Activated CD4-positive, CD25-positive, alpha-beta regulatory T cell treated with anti-CD3 and anti-CD28 coated beads, Interleukin-2, amount 50 U/mL, for 24 hours (primary cell): ENCODE results near the gene MIDN.

Experiments
- ATAC-seq, 2 donors: fragments of 150-1000 bp; cut with Tn5 transposase; one replicate each; pipeline ENCODE4 v1.10.0; 2021; ENCODE audit warnings: mild to moderate bottlenecking in 1 of 2, moderate library complexity in 1 of 2

The MIDN gene

DNA sequence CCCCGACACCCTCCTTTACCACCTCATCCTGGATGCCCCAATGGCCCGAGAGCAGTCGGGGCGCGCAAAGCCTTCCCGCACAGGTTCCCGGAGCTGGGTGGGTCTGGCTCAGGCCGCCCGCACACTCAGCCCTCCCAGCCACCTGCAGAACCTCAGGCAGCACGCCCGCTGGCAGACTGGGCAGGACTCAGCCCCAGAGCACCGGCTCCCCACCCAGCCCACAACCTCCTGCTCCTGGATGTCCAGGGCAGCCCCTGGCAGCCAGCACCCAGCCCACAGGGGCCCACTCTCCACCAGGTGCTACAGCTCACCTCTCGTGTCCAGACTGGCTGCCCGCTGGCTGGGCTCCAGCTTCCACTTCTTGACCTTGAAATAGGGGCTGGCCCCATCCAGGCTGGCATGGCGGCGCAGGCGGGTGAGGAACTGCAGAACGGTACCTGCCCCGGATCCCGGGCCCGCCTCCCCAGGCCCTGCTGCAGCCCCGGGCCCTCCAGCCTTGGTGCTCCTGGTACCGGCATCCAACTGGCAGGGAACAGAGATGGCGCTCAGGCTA, 15.2 kb upstream of the MIDN start:
- no peak for ATAC-seq

DNA sequence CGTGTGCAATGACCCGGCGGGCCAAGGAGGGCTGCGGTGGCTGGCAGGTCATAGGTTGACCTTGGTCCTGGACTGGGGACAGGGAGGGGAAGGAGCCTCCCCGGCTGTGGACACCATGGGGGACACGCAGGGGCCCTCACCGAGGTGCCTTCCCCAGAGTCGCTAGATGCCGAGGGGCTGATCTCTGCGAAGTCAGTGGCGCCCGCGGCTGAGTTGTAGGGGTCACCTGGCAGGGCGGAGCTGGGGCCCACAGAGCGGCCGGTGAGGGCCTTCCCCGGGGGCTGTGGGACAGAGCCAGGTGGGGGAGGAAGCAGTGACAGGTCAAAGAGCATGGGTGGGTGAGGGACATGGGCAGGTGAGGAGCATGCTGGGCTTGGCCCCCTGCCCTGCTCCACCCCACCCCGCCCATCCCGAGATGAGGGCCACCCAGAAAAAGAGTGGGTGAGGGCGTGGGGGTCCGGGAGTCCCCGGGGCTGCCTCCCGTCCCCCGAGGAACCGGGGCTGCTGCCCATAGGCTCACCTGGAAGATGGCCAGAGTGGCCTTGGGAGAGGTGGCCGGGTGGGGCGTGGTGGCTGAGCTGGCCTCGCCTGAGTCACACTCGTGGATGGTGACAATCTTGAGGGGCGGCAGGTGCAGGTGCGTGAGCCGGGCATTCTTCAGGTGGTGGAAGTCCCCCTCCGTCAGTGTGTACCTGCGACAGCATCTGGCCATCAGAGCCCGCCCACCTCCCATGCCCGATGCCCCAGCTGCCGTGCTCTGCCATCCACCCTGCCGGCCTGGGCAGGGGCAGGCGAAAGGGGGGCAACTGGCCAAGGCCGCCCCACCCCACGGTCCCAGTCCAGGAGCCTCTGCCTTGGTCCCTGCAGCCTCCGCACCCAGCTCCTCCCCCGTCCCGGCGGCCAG, 14.1 kb upstream of the MIDN start:
- no peak for ATAC-seq

DNA sequence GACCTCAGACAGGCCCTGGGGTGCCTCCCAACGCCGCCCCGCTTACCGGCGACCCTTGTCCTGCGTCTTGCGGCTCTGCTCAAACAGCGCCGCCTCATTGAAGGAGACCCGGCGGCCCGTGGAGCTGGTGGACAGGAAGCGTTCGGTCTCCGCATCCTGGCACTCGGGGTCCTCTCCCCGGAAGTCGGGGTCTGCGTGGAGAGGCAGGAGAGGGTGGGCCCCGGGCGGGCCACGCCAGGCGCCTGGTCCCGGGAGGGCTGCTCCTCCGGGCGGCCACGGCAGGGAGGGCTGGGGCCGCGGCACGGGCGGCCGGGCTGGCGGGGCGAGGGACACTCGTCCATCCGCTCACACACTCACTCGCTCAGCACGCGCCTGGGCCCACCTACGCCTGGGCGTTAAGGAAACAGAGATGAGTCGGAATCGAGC, 13.4 kb upstream of the MIDN start:
- no peak for ATAC-seq

DNA sequence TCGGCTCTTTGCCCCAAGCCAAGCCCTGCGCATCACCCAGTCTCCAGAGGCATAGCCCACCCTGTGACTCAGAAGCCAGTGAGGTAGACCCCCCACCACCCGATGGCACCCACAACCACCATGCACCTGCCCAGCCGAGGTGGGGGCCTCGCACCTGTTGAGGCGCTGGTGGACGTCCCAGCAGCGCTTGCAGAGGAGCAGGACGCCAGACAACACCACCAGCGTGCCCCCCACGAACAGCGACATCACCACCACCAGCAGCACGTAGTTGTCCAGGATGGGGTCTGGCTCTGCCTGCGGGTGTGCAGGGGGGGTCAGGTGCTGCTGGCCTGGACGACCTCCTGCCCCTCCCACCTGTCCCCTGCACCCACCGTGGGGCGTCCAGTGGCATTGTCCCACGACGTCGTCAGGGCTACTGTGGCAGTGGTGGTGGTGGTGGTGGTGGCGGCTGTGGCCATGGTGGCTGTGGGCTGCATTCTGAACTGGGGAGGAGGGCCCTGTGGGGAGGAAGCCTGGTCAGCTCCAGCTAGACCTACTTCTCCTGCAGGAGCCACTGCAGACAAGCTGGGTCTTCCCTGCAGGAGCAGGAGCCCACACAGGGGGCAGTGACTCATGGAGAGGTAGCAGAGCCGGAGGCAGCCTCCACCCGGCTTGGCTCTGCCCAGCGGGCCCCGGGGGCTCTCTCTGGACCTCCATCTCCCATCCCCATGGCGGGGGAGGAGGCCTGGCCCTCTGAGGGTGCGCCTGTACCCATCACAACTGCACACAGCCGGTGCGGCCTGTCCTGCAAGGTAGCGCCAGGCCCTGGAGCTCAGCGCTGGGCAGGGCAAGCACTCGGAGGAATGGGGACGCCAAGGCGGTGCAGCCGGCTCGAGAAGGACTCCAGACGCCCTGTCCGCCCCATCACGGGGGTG, 12.5 kb upstream of the MIDN start:
- ATAC-seq: no peak

DNA sequence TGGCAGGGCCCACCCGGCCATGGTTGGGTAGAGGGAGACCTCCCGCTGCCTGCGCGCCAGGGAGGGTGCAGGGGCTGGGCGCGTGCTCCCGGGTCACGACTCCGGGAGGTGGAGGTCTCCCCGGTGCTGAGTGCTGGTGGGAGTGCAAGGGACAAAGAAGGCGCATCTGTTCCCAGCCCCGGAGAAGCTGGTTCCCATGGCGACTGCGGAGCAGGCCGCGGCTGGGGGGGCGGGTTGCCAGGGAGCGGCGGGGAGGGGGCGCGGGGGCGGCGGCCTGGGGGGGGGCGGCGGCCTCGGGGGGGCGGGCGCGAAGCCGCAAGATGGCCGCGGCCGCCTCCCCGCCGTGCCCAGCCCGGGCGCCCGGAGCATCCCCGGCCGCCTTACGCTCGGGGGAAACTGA, 11.8 kb upstream of the MIDN start:
- ATAC-seq: no peak

DNA sequence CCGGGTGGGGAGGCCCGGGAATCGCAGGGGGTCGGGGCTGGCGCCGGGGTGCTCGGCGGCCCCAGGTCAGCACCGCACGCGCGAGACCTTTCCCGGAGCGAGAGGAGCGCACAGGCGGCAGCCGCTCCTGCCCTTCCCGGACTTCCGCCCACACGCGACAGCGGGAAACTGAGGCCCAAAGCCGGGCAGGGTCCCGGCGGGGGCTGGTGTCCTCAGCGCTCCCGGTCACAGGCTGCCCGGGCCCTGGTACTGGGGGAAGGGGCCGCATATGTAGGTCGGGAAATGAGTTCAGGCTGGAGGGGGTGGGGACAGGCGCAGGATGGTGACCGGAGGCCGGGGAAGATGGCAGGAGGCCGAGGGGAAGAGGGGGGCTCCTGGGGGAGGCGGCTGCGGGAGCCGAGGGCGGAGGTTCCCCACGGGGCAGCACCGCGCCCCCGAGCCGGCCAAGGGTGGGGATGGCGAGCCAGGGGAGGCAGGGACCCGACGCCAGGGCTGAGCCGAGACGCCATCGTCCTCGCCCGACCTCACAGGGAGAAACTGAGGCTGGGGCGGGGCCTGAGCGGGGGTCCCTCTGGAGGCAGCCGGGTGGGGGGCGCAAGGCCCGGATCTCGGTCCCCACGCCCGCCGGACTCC, 11.2 kb upstream of the MIDN start:
- ATAC-seq: no peak

DNA sequence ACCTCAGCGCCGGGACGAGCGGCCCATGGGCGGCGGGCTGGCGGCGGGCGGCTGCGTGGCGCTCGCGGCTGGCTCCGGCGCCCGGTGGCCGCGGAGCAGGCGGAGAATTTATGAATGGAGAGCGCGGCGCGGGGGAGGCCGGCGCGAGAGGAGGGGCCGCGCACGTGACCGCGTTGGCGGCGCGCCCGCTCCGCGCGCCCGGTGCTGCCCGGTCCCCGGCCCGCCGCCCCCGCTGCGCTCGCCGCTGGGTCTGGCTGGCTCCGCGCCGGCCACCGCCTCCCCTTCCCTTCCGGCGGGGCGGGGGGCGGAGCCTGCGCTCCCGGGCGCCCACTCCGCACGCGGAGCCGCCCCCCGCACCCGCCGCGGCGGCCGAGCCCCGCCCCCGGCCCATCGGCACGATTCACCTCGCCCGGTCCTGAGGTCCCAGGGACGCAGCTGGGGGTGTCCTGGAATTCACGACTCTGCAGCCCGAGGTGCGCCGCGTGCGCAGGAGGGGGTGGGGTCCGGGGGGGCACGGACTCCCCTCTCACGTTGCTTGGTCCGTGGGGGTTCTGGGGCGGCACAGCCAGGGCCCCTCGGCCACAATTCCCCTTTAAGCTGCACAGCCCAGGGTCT, 10.5 kb upstream of the MIDN start, which contains the start of gene CBARP:
TSS of gene CBARP (minus strand) at position 252 of the 615 bp plus-strand sequence. CDS start 1,905 bp downstream, outside the sequence.
- peak in 1 of 2 donors; percentile 2 for ATAC-seq

DNA sequence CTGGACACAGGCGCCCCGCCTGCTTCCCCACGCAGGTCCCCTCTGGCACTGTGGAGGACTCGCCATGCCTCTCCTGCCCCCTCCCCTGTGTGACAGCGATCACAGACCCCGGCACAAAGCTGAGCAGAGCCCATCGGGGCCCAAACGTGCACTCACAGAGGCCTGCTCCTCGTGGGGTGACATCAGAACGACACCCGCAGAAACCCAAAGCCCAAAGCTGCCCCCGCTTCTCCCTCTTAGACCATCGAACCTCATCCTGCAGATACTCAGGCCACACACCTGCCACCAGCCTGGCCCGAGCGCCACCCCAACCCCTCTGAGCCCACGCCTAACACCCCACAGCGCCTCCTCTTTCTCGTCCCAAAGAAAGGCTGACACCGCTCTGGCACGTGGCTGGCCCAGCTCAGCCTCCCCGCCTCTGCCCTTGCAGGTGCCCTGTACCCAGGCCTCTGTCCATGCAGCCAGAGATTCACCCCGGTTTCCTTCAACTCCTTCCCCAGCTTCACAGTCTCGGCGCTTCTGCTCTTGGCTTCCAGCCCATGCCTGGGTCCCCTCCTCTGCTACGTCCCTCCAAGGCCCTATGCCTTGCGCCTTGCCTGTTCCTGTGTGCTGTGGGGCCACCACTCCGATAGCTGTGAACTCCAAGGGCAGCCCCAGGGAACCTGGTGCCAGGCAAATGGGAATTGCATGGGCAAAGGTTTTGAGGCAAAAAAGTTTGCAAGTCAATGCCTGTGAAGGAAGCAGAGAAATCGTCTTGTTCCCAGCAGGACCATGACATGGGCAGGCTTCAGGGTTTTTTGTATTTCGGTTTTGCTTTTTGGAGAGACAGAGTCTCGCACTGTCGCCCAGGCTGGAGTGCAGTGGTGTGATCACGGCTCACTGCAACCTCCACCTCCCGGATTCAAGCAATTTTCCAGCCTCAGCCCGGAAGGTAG, 9.7 kb upstream of the MIDN start:
- no peak for ATAC-seq

DNA sequence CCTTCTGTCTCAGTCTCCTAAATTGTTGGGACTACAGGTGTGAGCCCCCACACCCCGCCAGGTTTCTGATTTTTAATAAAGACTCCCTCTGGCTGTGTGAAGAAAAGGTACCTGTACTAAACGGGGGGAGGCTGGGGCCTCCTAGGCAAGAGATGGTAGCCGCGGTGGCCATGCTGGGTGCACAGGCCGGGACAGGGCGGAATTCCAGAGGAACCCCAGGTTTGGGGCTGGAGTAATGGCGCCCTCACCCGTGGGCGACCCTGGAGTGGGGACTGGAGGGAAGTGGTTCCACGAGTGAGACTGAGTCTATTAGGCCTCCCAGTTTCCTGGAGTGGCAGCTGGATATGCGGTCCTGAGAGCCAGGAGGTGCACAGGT, 9.0 kb upstream of the MIDN start:
- ATAC-seq: no peak

DNA sequence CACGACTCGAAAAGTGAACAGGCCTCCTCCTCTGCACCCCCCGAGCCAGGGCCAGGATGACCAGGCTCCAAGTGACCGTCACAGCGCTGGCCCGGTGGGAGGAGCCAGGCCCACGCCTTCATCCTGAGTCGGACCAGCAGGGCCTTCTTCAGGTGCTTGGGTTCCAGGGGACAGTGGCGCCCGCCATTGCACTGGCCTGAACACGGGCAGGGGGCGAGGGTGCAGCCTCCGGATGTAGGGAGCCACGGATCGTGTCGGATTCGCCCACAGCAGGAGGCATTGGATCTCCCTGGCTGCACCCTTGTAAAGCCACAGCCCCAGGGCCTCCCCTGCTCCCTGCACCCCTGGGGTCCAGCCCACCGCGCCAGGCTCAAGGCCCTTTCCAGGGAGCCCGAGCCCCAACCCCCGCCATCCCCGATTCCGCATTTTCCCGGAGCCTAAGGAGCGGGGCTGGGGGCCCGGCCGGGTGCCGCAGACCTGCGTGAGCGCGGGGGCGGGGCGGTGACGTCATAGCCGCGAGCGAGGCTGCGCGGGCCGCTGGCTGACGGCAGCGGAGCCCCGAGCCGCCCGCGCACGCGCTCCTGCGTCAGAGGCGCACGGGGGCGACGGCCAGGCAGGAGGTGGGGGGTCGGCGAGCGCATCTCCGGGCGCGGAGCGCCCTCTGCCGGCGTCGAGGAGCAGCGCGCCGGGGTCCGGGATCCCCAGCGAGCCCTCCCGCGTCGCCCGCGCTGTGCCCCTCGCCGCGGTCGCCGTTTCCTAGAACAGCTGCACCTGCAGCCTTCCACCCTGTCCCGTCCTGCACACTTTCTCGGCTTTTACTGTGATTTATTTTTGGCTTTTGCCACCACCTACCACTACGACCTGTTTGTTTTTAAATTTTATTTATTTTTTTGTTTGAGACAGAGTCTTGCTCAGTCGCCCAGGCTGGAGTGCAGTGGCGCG, 8.3 kb upstream of the MIDN start:
- ATAC-seq: peak; percentile 51 to 52

DNA sequence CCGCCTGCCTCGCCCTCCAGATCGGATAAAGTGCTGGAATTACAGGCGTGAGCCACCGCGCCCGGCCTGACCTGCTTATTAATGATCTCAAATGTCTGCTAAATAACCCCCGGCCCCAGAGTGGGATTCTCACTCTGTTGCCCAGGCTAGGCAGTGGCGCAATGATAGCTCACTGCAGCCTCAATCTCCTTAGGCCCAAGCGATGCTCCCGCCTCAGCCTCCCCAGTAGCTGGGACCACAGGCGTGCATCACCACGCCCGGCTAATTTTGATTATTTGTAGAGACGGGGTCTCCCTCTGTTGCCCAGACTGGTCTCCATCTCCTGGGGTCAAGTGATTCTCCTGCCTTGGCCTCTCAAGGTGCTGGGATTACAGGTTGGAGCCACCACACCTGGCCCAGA, 7.5 kb upstream of the MIDN start:
- no peak for ATAC-seq

DNA sequence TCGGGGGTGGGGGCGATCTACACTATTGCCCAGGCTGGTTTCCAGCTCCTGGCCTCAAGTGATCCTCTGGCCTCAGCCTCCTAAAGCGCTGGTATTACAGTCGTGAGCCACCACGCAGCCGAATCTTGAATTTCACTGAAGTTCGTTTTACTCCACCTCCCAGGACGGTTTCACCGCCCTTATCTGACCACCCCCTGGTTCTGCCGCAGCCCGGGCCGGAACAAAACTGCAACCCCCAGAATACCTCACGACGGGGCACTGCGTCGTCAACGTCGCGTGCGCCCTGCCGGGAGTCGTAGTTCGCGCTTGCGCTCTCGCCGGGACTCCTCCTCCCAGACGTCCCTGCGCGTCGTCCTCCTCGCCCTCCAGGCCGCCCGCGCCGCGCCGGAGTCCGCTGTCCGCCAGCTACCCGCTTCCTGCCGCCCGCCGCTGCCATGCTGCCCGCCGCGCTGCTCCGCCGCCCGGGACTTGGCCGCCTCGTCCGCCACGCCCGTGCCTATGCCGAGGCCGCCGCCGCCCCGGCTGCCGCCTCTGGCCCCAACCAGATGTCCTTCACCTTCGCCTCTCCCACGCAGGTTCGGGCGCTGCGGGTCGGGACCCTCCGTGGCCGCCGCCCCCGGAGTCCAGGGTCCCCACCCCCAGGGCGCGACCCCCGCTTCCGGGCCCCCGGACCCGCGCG, 6.8 kb upstream of the MIDN start, which contains the start of gene ATP5F1D:
TSS of gene ATP5F1D (plus strand) at position 335 of the 679 bp plus-strand sequence. CDS start at position 435, 100 bp downstream.
- ATAC-seq: peak; percentile 79 to 80

DNA sequence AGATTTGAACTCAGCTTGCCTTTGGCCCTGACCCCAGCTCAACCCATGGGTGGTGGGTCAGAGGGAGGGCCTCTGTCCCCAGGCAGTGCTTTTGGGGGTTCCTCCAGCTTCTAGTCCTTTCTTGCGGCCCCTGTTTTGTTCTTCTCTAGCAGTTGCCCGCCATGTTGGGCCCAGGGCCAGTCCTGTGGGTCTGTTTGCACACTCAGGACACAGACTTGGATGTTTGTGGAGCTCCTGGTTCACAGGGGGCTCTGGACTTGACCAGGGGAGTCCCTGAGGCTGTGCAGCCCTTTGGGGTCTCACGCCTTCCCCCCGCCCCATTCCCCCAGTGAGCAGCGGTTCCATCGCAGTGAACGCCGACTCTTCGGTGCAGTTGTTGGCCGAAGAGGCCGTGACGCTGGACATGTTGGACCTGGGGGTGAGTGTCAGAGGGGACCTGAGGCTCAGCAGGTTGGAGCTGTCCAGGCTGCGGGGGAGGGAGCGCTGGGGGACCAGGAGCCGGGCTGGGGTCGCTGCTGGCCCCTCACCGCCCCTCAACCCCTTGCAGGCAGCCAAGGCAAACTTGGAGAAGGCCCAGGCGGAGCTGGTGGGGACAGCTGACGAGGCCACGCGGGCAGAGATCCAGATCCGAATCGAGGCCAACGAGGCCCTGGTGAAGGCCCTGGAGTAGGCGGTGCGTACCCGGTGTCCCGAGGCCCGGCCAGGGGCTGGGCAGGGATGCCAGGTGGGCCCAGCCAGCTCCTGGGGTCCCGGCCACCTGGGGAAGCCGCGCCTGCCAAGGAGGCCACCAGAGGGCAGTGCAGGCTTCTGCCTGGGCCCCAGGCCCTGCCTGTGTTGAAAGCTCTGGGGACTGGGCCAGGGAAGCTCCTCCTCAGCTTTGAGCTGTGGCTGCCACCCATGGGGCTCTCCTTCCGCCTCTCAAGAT, 4.4 kb upstream of the MIDN start:
- peak; percentile 38 to 48 for ATAC-seq

DNA sequence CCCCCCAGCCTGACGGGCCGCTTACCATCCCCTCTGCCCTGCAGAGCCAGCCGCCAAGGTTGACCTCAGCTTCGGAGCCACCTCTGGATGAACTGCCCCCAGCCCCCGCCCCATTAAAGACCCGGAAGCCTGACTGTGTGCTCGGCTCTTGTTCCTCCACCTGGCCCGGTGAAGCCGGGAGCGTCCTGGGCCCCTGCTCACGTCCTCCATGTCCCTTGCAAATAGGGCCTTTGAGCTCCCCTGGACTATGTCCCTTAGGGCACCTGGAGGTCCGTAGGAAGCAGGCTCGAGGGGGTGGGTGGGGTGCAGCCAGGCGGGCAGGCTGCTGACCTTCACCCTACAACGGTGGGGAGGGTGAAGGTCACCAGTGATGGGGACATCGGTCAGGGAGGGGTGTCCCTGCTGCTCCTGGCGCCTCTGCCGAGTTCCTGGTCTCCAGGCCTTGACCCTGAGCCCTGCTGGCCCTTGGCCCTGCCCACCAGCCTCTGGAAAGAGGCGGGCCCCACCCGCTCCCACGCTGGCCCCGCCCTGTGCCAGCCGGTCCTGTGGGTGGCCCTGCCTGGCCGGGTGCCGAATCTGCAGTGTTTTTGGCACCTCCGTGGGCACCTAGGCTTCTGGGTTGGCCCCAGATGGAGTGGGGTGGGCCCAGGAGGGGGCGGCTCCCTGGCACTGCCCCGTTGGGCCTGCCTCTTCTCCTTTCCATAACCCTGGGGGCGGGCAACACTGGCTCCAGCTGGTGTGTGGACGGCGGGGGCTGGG, 3.5 kb upstream of the MIDN start:
- no peak for ATAC-seq

DNA sequence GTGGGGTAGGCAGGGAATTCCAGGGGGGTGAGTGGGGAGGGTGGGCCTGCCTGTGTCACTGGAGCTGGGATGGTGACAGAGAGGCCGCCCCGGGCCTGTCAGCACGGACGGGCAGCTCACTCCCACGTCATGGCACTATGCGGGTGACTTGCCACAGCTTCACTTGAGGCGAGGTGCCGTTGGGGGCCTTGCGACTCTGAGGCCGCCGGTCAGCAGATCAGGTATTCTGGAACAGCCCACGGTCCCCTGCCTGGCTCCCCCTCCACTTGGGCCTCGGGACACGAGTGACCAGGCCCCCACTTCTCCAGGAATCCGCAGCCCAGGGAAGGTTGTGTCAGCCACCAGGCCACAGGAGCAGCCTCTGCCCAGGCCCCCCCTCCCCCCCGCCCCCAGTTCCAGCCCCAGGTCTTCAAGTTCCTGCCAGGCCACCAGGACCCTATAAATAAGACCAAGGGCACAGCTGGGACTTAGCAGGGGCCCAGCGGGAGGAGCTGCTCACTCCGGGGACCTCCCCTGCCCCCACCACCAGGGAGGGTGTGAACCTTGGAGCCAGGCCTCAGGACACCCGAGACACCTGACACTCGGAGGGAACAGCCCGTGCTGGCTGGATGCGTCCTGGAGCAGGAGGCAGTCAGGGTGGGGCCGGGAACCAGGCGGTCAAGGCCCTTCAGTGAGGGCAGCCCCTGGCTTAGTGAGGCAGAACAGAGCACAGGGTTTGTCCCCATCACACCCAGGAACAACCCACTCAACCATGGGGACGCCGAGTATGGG, 2.7 kb upstream of the MIDN start:
- ATAC-seq: no peak
